ENCODE data around the gene GGA3. TPM values are rescaled to one million over a fixed set of nuclear protein-coding genes. Genes with fewer than 3 reads are reported as not detected.

GGA3 gene
- polyA plus RNA-seq, 1 donor from 2014 or later, result 15.7 TPM

- H3K27ac ChIP-seq (ENCODE audit: low read length), result no peak overlapping the region
- H3K9me2 ChIP-seq (ENCODE audit: insufficient read depth, low read length), result no peaks in the 10 kb centered on the region
- no peak overlapping the region for H3K9ac ChIP-seq (ENCODE audit: low read length)
- no peaks in the 10 kb centered on the region for H3F3A ChIP-seq (ENCODE audit: insufficient read depth, low read length, poor library complexity, severe bottlenecking)
- no peak overlapping the region for H3K4me2 ChIP-seq (ENCODE audit: low read length)
- H3K4me3 ChIP-seq (ENCODE audit: low read length), result no peak overlapping the region
- H4K20me1 ChIP-seq (ENCODE audit: insufficient read depth), result no peaks in the 10 kb centered on the region
- H3K27me3 ChIP-seq (ENCODE audit: insufficient read depth, low read depth, low read length), result no peaks in the 10 kb centered on the region
- H3K79me2 ChIP-seq (replicated peaks; ENCODE audit: insufficient read depth, low read length), result no peaks in the 10 kb centered on the region
- no peaks in the 10 kb centered on the region for H3K9me3 ChIP-seq (ENCODE audit: low read length)
- TF ChIP-seq SMC3 (conservative IDR thresholded peaks at IDR 0.05; ENCODE audit: poor library complexity), result no peak
- TF ChIP-seq EZH2 (IDR thresholded peaks at IDR 0.05; ENCODE audit: borderline replicate concordance, insufficient read depth, low read length, poor library complexity, severe bottlenecking), result no peak
- TF ChIP-seq, protein P1, sequence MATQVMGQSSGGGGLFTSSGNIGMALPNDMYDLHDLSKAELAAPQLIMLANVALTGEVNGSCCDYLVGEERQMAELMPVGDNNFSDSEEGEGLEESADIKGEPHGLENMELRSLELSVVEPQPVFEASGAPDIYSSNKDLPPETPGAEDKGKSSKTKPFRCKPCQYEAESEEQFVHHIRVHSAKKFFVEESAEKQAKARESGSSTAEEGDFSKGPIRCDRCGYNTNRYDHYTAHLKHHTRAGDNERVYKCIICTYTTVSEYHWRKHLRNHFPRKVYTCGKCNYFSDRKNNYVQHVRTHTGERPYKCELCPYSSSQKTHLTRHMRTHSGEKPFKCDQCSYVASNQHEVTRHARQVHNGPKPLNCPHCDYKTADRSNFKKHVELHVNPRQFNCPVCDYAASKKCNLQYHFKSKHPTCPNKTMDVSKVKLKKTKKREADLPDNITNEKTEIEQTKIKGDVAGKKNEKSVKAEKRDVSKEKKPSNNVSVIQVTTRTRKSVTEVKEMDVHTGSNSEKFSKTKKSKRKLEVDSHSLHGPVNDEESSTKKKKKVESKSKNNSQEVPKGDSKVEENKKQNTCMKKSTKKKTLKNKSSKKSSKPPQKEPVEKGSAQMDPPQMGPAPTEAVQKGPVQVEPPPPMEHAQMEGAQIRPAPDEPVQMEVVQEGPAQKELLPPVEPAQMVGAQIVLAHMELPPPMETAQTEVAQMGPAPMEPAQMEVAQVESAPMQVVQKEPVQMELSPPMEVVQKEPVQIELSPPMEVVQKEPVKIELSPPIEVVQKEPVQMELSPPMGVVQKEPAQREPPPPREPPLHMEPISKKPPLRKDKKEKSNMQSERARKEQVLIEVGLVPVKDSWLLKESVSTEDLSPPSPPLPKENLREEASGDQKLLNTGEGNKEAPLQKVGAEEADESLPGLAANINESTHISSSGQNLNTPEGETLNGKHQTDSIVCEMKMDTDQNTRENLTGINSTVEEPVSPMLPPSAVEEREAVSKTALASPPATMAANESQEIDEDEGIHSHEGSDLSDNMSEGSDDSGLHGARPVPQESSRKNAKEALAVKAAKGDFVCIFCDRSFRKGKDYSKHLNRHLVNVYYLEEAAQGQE (IDR thresholded peaks at IDR 0.05; ENCODE audit: borderline replicate concordance), result no peak
- TF ChIP-seq RAD21 (conservative IDR thresholded peaks at IDR 0.05), result no peak
- TF ChIP-seq EP300 (conservative IDR thresholded peaks at IDR 0.05; ENCODE audit: poor library complexity, severe bottlenecking), result no peak
- TF ChIP-seq MXI1 (conservative IDR thresholded peaks at IDR 0.05; ENCODE audit: poor library complexity, severe bottlenecking), result no peak
- no peak for TF ChIP-seq POLR2AphosphoS5 (IDR thresholded peaks at IDR 0.05)
- TF ChIP-seq, protein P2, sequence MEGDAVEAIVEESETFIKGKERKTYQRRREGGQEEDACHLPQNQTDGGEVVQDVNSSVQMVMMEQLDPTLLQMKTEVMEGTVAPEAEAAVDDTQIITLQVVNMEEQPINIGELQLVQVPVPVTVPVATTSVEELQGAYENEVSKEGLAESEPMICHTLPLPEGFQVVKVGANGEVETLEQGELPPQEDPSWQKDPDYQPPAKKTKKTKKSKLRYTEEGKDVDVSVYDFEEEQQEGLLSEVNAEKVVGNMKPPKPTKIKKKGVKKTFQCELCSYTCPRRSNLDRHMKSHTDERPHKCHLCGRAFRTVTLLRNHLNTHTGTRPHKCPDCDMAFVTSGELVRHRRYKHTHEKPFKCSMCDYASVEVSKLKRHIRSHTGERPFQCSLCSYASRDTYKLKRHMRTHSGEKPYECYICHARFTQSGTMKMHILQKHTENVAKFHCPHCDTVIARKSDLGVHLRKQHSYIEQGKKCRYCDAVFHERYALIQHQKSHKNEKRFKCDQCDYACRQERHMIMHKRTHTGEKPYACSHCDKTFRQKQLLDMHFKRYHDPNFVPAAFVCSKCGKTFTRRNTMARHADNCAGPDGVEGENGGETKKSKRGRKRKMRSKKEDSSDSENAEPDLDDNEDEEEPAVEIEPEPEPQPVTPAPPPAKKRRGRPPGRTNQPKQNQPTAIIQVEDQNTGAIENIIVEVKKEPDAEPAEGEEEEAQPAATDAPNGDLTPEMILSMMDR (IDR thresholded peaks at IDR 0.05; ENCODE audit: poor library complexity, severe bottlenecking), result no peak
- TF ChIP-seq TAF1 (IDR thresholded peaks at IDR 0.05; ENCODE audit: low read depth), result no peak
- no peaks in the 10 kb centered on the region for H3K36me3 ChIP-seq (ENCODE audit: insufficient read depth, low read length)
- no peak overlapping the region for H2AFZ ChIP-seq (ENCODE audit: low read depth, low read length)
These were observed 16.3 kb upstream of the GGA3 start for GRCh38 chr17:75277664-75278071.

DNA sequence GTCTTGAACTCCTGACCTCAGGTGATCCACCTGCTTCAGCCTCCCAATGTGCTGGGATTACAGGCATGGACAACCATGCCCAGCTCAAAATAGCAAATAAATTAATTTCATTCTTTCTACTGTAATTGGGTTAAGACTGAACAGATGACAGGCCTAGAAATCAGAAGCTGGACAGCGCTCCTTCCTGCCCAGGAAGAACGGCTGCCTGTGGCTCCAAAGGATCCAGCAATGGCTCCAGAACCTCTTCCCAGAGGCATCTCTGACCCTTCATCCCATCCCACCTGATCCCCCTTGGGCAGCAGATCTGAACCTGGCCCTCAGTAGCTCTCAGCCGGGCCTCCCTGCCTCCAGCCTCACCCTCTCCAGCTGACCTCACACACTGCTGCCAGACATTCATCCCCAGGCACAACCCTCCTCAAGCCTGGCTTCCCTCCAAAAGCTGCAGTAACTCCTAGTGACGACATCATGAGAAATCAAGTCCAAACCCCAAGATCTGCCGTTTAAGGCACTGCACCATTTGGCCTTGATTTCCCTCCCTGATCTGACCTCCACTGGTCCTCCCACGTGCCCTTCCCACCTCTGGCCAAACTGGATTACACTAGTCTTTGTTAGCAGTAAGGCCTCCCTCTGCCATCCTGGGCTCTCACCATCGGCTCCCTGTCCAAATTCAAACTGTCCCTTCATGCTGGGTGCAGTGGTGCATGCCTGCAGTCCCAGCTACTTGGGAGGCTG lies 12.7 kb upstream of the GGA3 start:
- Histone ChIP-seq H3K4me3 (ENCODE audit: low read length) (no peak overlapping the region), H4K20me1 (ENCODE audit: insufficient read depth) (no peaks in the 10 kb centered on the region), H3K9ac (ENCODE audit: low read length) (no peak overlapping the region), H3K79me2 (replicated peaks; ENCODE audit: insufficient read depth, low read length) (no peaks in the 10 kb centered on the region), H3K9me3 (ENCODE audit: low read length) (no peaks in the 10 kb centered on the region), H3K9me2 (ENCODE audit: insufficient read depth, low read length) (no peaks in the 10 kb centered on the region), H3K27me3 (ENCODE audit: insufficient read depth, low read depth, low read length) (no peaks in the 10 kb centered on the region), H3K27ac (ENCODE audit: low read length) (no peak overlapping the region), H3K36me3 (ENCODE audit: insufficient read depth, low read length) (no peaks in the 10 kb centered on the region), H3K4me2 (ENCODE audit: low read length) (no peak overlapping the region), H3F3A (ENCODE audit: insufficient read depth, low read length, poor library complexity, severe bottlenecking) (no peaks in the 10 kb centered on the region), H2AFZ (ENCODE audit: low read depth, low read length) (no peak overlapping the region)
- TF ChIP-seq, protein P2 (IDR thresholded peaks at IDR 0.05; ENCODE audit: poor library complexity, severe bottlenecking), result no peak
- TF ChIP-seq MXI1 (conservative IDR thresholded peaks at IDR 0.05; ENCODE audit: poor library complexity, severe bottlenecking), result no peak
- no peak for TF ChIP-seq TAF1 (IDR thresholded peaks at IDR 0.05; ENCODE audit: low read depth)
- no peak for TF ChIP-seq POLR2AphosphoS5 (IDR thresholded peaks at IDR 0.05)
- no peak for TF ChIP-seq RAD21 (conservative IDR thresholded peaks at IDR 0.05)

Measured in neural cell (in vitro differentiated cells).